OCI-LY1 (cell line): ENCODE measurements around the gene CCBE1.

ENCODE experiments used
- CTCF ChIP-seq: fragments of 200-600 bp; sonication (generic), shearing (Covaris generic); IDR thresholded peaks from 2 replicates; pipeline ENCODE4 v1.5.1; 2017; ENCODE audit warnings: mild to moderate bottlenecking, antibody characterized with exemption, low read length, moderate library complexity, mixed read lengths
- EZH2 ChIP-seq: fragments of 200-600 bp; sonication (generic), shearing (Covaris generic); IDR thresholded peaks from 2 replicates; pipeline ENCODE4 v1.8.0; 2017; ENCODE audit warnings: borderline replicate concordance, mixed run types, mild to moderate bottlenecking, antibody characterized with exemption, low read length, moderate library complexity, mixed read lengths

GRCh38 chr18:59454909-59455727 lies 242.1 kb downstream of the CCBE1 start:
- TF ChIP-seq CTCF (no peak), EZH2 (no peak)
